Ishikawa (cell line): ENCODE data around the gene KRT37.

Experiments used
- CEBPB ChIP-seq: IDR thresholded peaks from 2 replicates; pipeline ENCODE4 v1.6.1; 2012
- CREB1 ChIP-seq: IDR thresholded peaks from 2 replicates; pipeline ENCODE4 v1.6.1; 2012; ENCODE audit warnings: low read depth
- NFIC ChIP-seq: IDR thresholded peaks from 2 replicates; pipeline ENCODE4 v1.6.1; 2012
- RAD21 ChIP-seq: IDR thresholded peaks from 2 replicates; pipeline ENCODE4 v1.6.1; 2012; ENCODE audit warnings: low read depth
- TEAD4 ChIP-seq: IDR thresholded peaks from 2 replicates; pipeline ENCODE4 v1.6.1; 2012

- TF ChIP-seq TEAD4 (no peak), CEBPB (no peak), RAD21 (no peak), CREB1 (no peak), NFIC (no peak)
Observed at GRCh38 chr17:41386227-41386626, 38.2 kb downstream of the KRT37 start.
